GM23338 (cell line): Measurements from ENCODE around the gene SMG9. TPM values are rescaled to one million over a fixed set of nuclear protein-coding genes. Genes with fewer than 3 reads are reported as not detected.

Experiments
- ATAC-seq: fragments of 200-7000 bp; cut with Tn5 transposase; 3 replicates; pipeline ENCODE4 v1.9.1; 2020
- DNase-seq: peaks from one replicate; pipeline ENCODE4 v3.0.0-alpha.2; 2015; ENCODE audit warnings: low spot score
- H2AFZ ChIP-seq: fragments of 200-600 bp; sonication (generic); 2 replicates; pipeline ENCODE4 v1.8.0; 2016; ENCODE audit warnings: antibody characterized with exemption, mild to moderate bottlenecking, moderate library complexity
- H3F3A ChIP-seq: fragments of 200-600 bp; sonication (generic); replicated peaks from 2 replicates; pipeline ENCODE4 v1.8.0; 2017; ENCODE audit warnings: antibody characterized with exemption, mixed run types, low read depth
- H3K27ac ChIP-seq: fragments of 200-600 bp; sonication (generic); 2 replicates; pipeline ENCODE4 v1.6.1; 2016; ENCODE audit warnings: low read depth
- H3K27me3 ChIP-seq: fragments of 200-600 bp; sonication (generic); 2 replicates; pipeline ENCODE4 v1.8.0; 2016; ENCODE audit warnings: mild to moderate bottlenecking, mixed run types, moderate library complexity; ENCODE audit not compliant: insufficient read depth
- H3K36me3 ChIP-seq: fragments of 200-600 bp; sonication (generic); 2 replicates; pipeline ENCODE4 v1.8.0; 2016; ENCODE audit warnings: mild to moderate bottlenecking; ENCODE audit not compliant: insufficient read depth
- H3K4me1 ChIP-seq: fragments of 200-600 bp; sonication (generic); 2 replicates; pipeline ENCODE4 v1.8.0; 2016; ENCODE audit warnings: mild to moderate bottlenecking, moderate library complexity; ENCODE audit not compliant: insufficient read depth
- H3K4me2 ChIP-seq: fragments of 200-600 bp; sonication (generic); 2 replicates; pipeline ENCODE4 v1.7.1; 2017; ENCODE audit warnings: mixed run types
- H3K4me3 ChIP-seq: fragments of 200-600 bp; sonication (generic); 2 replicates; pipeline ENCODE4 v1.6.1; 2016; ENCODE audit warnings: mixed run types
- H3K79me2 ChIP-seq: fragments of 200-600 bp; sonication (generic); replicated peaks from 2 replicates; pipeline ENCODE4 v1.8.0; 2017; ENCODE audit warnings: mild to moderate bottlenecking; ENCODE audit not compliant: insufficient read depth
- H3K9me2 ChIP-seq: fragments of 200-600 bp; sonication (generic); 2 replicates; pipeline ENCODE4 v1.8.0; 2017; ENCODE audit not compliant: insufficient read depth
- H4K20me1 ChIP-seq: fragments of 200-600 bp; sonication (generic); replicated peaks from 2 replicates; pipeline ENCODE4 v1.8.0; 2017; ENCODE audit warnings: mild to moderate bottlenecking; ENCODE audit not compliant: insufficient read depth
- H3K27ac Mint-ChIP-seq: 2 replicates; pipeline ENCODE4 v1.8.0; 2020; ENCODE audit warnings: inconsistent platforms, mild to moderate bottlenecking, moderate library complexity, mixed read lengths
- H3K27me3 Mint-ChIP-seq: 3 replicates; pipeline ENCODE4 v1.8.0; 2022; ENCODE audit warnings: low read depth, mild to moderate bottlenecking, moderate library complexity, mixed read lengths, inconsistent platforms; ENCODE audit not compliant: insufficient read depth, poor library complexity
- H3K36me3 Mint-ChIP-seq: 3 replicates; pipeline ENCODE4 v1.8.0; 2021; ENCODE audit warnings: low read depth, mild to moderate bottlenecking, inconsistent platforms, moderate library complexity, mixed read lengths
- H3K4me1 Mint-ChIP-seq: 3 replicates; pipeline ENCODE4 v1.8.0; 2020; ENCODE audit warnings: mild to moderate bottlenecking, inconsistent platforms, mixed read lengths
- H3K4me3 Mint-ChIP-seq: 3 replicates; pipeline ENCODE4 v1.8.0; 2021; ENCODE audit warnings: moderate library complexity, mild to moderate bottlenecking, inconsistent platforms, mixed read lengths
- H3K9me3 Mint-ChIP-seq: 3 replicates; pipeline ENCODE4 v1.8.0; 2020; ENCODE audit warnings: moderate library complexity, mild to moderate bottlenecking, inconsistent platforms, mixed read lengths
- CTCF ChIP-seq, 2 experiments: fragments of 200-600 bp in 1 of 2; sonication (generic) in 1 of 2; conservative IDR thresholded peaks; 2 replicates each; pipeline versions ENCODE4 v1.5.1 to v1.6.1; 2016 to 2017; ENCODE audit warnings: antibody characterized with exemption in 2 of 2, low read depth in 2 of 2, mild to moderate bottlenecking in 2 of 2, moderate library complexity in 1 of 2
- EZH2 ChIP-seq: fragments of 200-600 bp; sonication (generic); IDR thresholded peaks from one replicate; pipeline ENCODE4 v1.8.0; 2017; ENCODE audit warnings: antibody characterized with exemption, mild to moderate bottlenecking, low read depth; ENCODE audit not compliant: unreplicated experiment
- EZH2phosphoT487 ChIP-seq: fragments of 200-600 bp; sonication (generic); IDR thresholded peaks from one replicate; pipeline ENCODE4 v1.8.1; 2018; ENCODE audit warnings: antibody characterized with exemption; ENCODE audit not compliant: unreplicated experiment
- NANOG ChIP-seq: IDR thresholded peaks from 2 replicates; pipeline ENCODE4 v1.6.1; 2016; ENCODE audit warnings: antibody characterized with exemption, borderline replicate concordance
- POLR2AphosphoS5 ChIP-seq: IDR thresholded peaks from 2 replicates; pipeline ENCODE4 v1.6.1; 2016; ENCODE audit warnings: antibody characterized with exemption, low read depth
- ZNF114 ChIP-seq: fragments of 250-450 bp; sonication (Bioruptor Pico); IDR thresholded peaks from 2 replicates; pipeline ENCODE4 v1.5.0; 2020; ENCODE audit warnings: mild to moderate bottlenecking, moderate library complexity
- polyA plus RNA-seq: library from polyadenylated mRNA; unstranded; fragments of >200 nt; fragmentation: Nextera tagmentation; extraction: Ambion mirVana; gene quantifications from 2 replicates; pipeline ENCODE4 v1.2.1, GENCODE V29; 2016
- total RNA-seq: library from RNA; depleted of rRNA; stranded (reverse); fragments of >200 nt; shearing (Covaris generic); gene quantifications from 2 replicates; pipeline ENCODE4 v1.2.3, GENCODE V29; 2014
- TF ChIP-seq, protein P1 (sequence below): fragments of 250-450 bp; sonication (Bioruptor Pico); IDR thresholded peaks from 2 replicates; pipeline ENCODE4 v1.5.0; 2020; ENCODE audit warnings: mild to moderate bottlenecking, moderate library complexity
- TF ChIP-seq, protein P2 (sequence below): IDR thresholded peaks from one replicate; pipeline ENCODE4 v1.6.1; 2018; ENCODE audit warnings: antibody characterized with exemption; ENCODE audit not compliant: unreplicated experiment
- TF ChIP-seq, protein P3 (sequence below): IDR thresholded peaks from 2 replicates; pipeline ENCODE4 v1.6.1; 2016; ENCODE audit warnings: antibody characterized with exemption

The SMG9 gene
- total and polyA plus RNA-seq, 2 experiments from 2014 or later, result 13.2 to 14.0 TPM

DNA sequence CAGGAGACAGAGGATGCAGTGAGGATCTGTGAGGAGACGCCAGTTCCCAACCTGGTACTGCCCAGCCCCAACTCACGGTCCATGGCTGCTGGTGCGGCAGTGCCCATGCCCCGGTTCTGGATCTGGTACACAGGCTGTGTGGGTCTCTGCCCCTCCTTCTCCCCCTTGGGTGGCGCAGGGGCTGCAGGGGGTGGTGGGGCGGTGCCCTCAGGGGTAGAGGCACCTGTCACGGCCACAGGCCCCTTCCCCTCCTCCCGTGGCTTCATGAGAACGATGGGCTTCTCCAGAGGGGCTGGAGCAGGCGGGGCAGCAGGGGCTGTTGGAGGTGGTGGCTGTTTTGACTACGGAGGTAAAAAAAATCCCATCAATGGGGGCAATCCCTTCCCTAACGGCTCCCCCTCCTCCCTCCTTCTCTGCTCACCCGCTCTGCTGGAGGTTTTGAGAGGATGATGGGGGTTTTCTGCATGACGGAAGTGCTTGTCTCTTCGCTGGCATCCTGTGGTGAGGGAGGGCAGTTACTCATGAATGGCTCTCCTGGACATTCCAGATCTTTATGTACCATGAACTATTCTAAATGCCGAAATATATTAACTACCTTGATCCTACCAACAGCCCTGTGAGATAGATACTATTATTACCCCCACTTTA, 7.1 kb downstream of the SMG9 start:
- peaks cover 8% of the 10 kb centered on the region for H3K27me3 Mint-ChIP-seq
- Histone ChIP-seq H3K4me2 (no peak overlapping the region), H3K9me2 (no peaks in the 10 kb centered on the region), H3F3A (no peaks in the 10 kb centered on the region), H3K4me1 (no peaks in the 10 kb centered on the region), H3K4me3 (no peak overlapping the region), H4K20me1 (no peaks in the 10 kb centered on the region), H3K27ac (no peak overlapping the region), H3K79me2 (peaks cover 6% of the 10 kb centered on the region), H2AFZ (no peak overlapping the region), H3K27me3 (no peaks in the 10 kb centered on the region), H3K36me3 (peaks cover 6% of the 10 kb centered on the region; the same call in 1 of the 2 replicates)
- no peak for TF ChIP-seq EZH2phosphoT487
- DNase-seq (no peak), ATAC-seq (no peak)
- H3K4me1 Mint-ChIP-seq, result no peaks in the 10 kb centered on the region
- H3K4me3 Mint-ChIP-seq, result no peak overlapping the region
- H3K36me3 Mint-ChIP-seq, result peaks cover 69% of the 10 kb centered on the region
- no peaks in the 10 kb centered on the region for H3K9me3 Mint-ChIP-seq
- no peak overlapping the region for H3K27ac Mint-ChIP-seq

- DNase-seq, result no peak
- peaks cover 74% of the 10 kb centered on the region for H3K36me3 Mint-ChIP-seq
- TF ChIP-seq CTCF (conservative IDR thresholded peaks at IDR 0.05; ENCODE audit: low read depth in 2 of 2), result no peak
- TF ChIP-seq EZH2, result no peak
- TF ChIP-seq, protein P1, sequence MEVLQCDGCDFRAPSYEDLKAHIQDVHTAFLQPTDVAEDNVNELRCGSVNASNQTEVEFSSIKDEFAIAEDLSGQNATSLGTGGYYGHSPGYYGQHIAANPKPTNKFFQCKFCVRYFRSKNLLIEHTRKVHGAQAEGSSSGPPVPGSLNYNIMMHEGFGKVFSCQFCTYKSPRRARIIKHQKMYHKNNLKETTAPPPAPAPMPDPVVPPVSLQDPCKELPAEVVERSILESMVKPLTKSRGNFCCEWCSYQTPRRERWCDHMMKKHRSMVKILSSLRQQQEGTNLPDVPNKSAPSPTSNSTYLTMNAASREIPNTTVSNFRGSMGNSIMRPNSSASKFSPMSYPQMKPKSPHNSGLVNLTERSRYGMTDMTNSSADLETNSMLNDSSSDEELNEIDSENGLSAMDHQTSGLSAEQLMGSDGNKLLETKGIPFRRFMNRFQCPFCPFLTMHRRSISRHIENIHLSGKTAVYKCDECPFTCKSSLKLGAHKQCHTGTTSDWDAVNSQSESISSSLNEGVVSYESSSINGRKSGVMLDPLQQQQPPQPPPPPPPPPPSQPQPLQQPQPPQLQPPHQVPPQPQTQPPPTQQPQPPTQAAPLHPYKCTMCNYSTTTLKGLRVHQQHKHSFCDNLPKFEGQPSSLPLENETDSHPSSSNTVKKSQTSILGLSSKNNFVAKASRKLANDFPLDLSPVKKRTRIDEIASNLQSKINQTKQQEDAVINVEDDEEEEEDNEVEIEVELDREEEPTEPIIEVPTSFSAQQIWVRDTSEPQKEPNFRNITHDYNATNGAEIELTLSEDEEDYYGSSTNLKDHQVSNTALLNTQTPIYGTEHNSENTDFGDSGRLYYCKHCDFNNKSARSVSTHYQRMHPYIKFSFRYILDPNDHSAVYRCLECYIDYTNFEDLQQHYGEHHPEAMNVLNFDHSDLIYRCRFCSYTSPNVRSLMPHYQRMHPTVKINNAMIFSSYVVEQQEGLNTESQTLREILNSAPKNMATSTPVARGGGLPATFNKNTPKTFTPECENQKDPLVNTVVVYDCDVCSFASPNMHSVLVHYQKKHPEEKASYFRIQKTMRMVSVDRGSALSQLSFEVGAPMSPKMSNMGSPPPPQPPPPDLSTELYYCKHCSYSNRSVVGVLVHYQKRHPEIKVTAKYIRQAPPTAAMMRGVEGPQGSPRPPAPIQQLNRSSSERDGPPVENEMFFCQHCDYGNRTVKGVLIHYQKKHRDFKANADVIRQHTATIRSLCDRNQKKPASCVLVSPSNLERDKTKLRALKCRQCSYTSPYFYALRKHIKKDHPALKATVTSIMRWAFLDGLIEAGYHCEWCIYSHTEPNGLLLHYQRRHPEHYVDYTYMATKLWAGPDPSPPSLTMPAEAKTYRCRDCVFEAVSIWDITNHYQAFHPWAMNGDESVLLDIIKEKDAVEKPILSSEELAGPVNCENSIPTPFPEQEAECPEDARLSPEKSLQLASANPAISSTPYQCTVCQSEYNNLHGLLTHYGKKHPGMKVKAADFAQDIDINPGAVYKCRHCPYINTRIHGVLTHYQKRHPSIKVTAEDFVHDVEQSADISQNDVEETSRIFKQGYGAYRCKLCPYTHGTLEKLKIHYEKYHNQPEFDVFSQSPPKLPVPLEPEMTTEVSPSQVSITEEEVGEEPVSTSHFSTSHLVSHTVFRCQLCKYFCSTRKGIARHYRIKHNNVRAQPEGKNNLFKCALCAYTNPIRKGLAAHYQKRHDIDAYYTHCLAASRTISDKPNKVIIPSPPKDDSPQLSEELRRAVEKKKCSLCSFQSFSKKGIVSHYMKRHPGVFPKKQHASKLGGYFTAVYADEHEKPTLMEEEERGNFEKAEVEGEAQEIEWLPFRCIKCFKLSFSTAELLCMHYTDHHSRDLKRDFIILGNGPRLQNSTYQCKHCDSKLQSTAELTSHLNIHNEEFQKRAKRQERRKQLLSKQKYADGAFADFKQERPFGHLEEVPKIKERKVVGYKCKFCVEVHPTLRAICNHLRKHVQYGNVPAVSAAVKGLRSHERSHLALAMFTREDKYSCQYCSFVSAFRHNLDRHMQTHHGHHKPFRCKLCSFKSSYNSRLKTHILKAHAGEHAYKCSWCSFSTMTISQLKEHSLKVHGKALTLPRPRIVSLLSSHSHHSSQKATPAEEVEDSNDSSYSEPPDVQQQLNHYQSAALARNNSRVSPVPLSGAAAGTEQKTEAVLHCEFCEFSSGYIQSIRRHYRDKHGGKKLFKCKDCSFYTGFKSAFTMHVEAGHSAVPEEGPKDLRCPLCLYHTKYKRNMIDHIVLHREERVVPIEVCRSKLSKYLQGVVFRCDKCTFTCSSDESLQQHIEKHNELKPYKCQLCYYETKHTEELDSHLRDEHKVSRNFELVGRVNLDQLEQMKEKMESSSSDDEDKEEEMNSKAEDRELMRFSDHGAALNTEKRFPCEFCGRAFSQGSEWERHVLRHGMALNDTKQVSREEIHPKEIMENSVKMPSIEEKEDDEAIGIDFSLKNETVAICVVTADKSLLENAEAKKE, result no peak
- no peak for TF ChIP-seq ZNF114 (CRISPR knock-in tag)
- TF ChIP-seq POLR2AphosphoS5, result no peak
- no peak for TF ChIP-seq NANOG
- TF ChIP-seq, protein P2, sequence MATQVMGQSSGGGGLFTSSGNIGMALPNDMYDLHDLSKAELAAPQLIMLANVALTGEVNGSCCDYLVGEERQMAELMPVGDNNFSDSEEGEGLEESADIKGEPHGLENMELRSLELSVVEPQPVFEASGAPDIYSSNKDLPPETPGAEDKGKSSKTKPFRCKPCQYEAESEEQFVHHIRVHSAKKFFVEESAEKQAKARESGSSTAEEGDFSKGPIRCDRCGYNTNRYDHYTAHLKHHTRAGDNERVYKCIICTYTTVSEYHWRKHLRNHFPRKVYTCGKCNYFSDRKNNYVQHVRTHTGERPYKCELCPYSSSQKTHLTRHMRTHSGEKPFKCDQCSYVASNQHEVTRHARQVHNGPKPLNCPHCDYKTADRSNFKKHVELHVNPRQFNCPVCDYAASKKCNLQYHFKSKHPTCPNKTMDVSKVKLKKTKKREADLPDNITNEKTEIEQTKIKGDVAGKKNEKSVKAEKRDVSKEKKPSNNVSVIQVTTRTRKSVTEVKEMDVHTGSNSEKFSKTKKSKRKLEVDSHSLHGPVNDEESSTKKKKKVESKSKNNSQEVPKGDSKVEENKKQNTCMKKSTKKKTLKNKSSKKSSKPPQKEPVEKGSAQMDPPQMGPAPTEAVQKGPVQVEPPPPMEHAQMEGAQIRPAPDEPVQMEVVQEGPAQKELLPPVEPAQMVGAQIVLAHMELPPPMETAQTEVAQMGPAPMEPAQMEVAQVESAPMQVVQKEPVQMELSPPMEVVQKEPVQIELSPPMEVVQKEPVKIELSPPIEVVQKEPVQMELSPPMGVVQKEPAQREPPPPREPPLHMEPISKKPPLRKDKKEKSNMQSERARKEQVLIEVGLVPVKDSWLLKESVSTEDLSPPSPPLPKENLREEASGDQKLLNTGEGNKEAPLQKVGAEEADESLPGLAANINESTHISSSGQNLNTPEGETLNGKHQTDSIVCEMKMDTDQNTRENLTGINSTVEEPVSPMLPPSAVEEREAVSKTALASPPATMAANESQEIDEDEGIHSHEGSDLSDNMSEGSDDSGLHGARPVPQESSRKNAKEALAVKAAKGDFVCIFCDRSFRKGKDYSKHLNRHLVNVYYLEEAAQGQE, result no peak
- TF ChIP-seq, protein P3, sequence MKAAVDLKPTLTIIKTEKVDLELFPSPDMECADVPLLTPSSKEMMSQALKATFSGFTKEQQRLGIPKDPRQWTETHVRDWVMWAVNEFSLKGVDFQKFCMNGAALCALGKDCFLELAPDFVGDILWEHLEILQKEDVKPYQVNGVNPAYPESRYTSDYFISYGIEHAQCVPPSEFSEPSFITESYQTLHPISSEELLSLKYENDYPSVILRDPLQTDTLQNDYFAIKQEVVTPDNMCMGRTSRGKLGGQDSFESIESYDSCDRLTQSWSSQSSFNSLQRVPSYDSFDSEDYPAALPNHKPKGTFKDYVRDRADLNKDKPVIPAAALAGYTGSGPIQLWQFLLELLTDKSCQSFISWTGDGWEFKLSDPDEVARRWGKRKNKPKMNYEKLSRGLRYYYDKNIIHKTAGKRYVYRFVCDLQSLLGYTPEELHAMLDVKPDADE, result no peak
Observed at GRCh38 chr19:43743059-43743458, 11.7 kb downstream of the SMG9 start.

More at GRCh38 chr19:43743059-43743458, 11.7 kb downstream of the SMG9 start:
- no peak overlapping the region for H3K27ac ChIP-seq
- peaks cover 6% of the 10 kb centered on the region for H3K36me3 ChIP-seq
- no peak overlapping the region for H3K27ac Mint-ChIP-seq
- peaks cover 7% of the 10 kb centered on the region for H3K27me3 Mint-ChIP-seq
- H3K9me2 ChIP-seq, result no peaks in the 10 kb centered on the region
- no peaks in the 10 kb centered on the region for H3F3A ChIP-seq
- no peak overlapping the region for H3K4me3 Mint-ChIP-seq
- H3K4me1 ChIP-seq, result no peaks in the 10 kb centered on the region
- no peaks in the 10 kb centered on the region; the same call in 1 of the 2 replicates for H4K20me1 ChIP-seq
- no peaks in the 10 kb centered on the region for H3K79me2 ChIP-seq
- peaks cover 4% of the 10 kb centered on the region; the same call in 1 of the 3 replicates for H3K4me1 Mint-ChIP-seq
- H3K27me3 ChIP-seq, result no peaks in the 10 kb centered on the region
- H3K4me2 ChIP-seq, result no peak overlapping the region
- H2AFZ ChIP-seq, result no peak overlapping the region
- ATAC-seq, result no peak
- H3K9me3 Mint-ChIP-seq, result no peaks in the 10 kb centered on the region
- H3K4me3 ChIP-seq, result no peak overlapping the region
